HuH-7 (cell line): ENCODE measurements around the gene TUBB3.
A peak's percentile ranks its signal among the peaks of the same experiment; 100 is the strongest.
"Not testable (repeated sequence)": the region's sequence is repeated elsewhere in the genome, so short reads cannot be mapped to it uniquely, and the experiment has no call there.

Source experiments
- DNase-seq: peaks from one replicate; pipeline ENCODE4 v3.0.0; 2011; ENCODE audit warnings: low spot score

TUBB3 gene

DNA sequence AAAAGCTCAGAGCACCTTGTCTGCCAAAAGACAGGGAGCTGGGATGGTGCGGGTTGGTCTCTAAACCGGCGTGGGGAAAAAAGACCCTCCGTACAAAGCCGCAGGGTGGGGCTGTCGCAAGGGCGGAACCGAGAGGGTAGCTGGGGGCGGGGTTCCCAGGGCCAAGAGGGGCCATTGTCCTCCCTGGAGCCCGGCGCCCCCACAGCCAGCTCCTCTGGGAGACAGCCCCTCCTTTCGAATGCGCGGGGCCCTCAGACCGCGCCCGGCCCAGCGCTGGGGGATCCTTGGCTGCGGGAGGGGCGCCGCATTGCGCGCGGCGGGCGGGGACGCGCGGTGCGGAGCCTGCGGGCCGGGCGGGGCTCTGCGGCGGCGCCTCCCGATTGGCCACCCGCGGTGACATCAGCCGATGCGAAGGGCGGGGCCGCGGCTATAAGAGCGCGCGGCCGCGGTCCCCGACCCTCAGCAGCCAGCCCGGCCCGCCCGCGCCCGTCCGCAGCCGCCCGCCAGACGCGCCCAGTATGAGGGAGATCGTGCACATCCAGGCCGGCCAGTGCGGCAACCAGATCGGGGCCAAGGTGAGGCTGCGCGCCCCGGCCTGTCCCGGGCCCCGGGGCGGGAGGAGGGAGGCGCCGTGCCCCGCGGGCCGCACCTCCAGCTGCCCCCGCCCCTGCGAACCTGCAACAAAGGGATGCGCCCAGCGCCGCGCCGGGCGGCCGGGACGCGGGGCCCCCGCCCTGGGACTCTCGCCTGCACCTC, at the start of gene TUBB3:
TSS of gene TUBB3 (plus strand) at position 459 of the 756 bp plus-strand sequence. CDS start at position 519, 60 bp downstream.
- DNase-seq = peak; percentile 99

DNA sequence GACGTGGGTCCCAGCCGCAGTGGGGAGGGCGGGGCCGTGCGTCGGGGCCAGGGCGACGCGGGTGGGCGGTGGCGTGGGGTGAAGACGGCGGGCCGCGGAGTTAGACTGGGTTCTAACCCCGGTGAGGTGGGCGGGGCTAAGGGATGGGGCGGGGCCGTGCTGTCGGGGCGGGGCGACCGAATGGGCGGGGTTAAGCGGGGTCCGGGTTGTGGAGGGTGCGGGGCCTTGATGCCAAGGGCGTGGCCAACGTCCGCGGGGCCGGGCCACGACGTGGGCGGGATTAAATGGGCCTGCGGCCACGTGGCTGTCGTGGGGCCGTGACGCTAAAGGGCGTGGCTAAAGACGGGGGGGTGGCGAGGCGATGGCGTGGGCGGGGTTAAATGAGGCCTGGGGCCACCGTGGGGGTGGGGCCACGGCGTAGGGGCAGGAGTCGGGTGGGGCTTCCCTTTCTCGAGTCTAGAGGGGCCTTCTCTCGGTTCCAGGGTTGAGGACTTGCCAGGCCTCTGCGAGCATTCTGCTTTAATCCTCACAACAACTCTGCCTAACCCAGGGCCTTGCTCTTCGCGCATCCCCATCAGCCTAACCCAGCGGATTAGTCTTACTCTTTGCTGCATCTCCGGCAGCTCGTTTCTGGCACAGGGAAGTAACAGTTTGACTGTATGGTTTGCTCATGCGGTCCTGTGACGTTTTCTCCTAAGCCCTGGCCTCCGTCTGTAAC, 49.0 kb upstream of the TUBB3 start:
- DNase-seq = peak; percentile 97

DNA sequence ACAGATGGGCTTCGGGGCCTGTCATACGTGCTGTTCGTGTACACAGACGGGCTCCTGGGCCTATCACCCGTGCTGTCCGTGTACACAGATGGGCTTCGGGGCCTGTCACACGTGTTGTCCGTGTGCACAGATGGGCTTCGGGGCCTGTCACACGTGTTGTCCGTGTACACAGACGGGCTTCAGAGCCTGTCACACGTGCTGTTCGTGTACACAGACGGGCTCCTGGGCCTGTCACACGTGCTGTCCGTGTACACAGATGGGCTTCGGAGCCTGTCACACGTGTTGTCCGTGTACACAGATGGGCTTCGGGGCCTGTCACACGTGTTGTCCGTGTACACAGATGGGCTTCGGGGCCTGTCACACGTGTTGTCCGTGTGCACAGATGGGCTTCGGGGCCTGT, 44.0 kb upstream of the TUBB3 start:
- DNase-seq = not testable (repeated sequence)

DNA sequence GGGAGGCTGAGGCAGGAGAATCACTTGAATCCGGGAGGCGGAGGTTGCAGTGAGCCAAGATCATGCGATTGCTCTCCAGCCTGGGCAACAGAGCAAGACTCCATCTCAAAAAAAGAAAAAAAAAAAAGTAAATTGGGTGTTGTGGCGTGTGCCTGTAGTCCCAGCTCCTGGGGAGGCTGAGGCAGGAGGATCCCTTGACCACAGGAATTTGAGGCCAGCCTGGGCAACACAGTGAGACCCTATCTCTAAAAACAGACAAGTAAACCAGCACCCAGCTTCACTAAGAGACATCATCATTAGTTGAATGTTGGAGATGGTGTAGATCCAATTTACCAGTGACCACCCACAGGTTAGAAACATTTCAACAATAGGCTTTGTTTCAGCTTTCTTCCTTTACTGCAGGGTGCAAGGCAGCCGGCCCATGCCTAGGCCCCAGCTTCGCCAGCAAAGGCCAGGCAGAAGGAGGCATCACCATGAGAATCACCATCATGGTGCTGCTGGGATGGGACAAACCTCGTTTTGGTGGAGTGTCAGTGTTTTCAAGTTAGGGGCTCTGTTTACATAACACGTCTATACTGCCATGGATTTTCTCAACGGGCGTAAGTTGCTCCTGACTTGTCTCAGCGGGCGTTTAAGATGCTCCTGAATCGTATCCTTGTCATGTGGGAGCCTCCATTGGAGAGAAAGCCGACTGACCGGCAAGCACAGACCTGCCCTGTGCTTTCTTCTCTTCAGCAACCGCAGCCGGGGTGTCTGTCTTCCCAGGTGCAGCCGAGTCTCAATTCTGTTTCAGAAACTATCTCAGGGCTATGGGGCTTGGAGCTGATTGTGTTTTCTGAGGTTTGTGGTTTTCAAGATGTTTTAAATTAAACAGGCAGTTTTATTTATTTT, 42.4 kb upstream of the TUBB3 start:
- no peak for DNase-seq

DNA sequence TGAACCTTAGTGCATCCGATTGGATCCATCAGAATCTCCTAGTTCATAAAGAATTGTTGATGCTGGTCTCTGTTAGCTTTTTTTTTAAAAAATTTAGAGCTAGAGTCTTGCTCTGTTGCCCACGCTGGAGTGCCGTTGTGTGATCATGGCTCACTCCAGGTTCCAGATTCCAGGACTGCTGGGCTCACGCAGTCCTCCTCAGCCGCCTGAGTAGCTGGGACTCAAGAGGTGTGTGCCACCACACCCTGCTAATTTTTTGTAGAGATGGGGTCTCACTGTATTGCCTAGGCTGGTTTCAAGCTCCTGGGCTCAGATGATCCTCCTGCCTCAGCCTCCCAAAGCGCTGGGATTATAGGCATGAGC, 41.8 kb upstream of the TUBB3 start:
- no peak for DNase-seq

DNA sequence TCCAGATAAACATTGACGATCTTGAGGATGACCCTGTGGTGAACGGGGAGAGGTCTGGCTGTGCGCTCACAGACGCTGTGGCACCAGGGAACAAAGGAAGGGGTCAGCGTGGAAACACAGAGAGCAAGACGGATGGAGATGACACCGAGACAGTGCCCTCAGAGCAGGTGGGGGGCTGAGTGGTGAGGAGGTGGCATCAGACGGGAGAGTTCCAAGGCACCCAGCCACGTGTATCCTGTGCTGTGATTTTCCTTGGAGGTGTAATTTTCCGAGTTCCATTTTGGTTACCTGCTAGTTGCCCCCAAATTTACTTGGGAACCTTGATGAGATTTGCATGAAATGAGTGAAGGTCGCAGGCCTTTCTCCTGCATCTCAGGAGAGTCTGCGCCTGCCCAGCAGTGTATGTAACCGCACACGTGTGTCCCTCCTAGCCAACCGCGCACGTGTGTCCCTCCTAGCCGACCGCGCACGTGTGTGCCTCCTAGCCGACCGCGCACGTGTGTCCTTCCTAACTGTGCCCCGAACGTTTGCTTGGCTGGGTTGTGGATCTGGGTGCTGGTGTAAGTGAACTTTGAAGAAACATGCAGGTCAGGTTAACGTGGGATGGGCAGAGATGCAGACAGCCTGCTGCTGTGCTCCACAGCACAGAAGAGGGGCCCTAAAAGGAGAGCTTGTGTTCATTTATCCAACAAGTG, 39.6 kb upstream of the TUBB3 start:
- no peak for DNase-seq

DNA sequence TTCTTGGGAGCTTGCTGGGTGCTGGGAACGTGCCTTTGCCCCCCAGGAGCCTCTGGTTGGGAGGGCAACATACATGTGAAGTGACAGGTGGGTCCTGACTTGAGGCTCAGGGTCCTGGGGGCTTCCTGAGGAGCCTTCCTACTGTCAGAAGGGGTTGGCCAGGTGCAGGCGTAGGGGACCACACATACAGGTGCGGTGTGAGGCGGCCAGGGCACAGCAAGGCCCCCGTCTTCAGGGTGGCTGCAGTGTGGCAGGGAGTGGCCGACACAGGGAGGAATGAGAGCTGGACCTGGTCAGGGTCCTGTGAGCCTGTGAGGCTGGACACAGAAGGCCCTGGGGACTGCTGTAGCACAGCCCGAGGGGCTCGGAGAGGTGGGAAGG, 39.1 kb upstream of the TUBB3 start:
- no peak for DNase-seq

DNA sequence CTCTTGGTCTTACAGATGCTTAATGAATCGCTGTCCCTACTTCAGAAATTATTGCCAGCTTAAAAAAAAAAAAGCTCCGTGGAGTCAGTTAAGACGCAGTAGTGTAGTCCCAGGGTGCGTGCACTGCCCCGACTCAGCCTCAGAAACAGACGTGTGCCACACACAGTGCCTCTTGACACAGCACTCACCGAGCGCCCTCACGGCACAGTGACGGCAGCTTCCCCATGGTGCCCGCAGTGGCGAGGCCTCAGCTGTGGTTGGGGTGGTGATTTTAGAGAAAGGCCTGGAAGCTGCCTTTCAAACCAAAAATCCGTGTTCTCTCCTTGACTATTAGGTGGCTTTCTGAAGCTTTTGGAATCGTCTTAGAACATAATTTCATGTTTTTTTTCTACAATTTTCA, 35.9 kb upstream of the TUBB3 start:
- DNase-seq = no peak

DNA sequence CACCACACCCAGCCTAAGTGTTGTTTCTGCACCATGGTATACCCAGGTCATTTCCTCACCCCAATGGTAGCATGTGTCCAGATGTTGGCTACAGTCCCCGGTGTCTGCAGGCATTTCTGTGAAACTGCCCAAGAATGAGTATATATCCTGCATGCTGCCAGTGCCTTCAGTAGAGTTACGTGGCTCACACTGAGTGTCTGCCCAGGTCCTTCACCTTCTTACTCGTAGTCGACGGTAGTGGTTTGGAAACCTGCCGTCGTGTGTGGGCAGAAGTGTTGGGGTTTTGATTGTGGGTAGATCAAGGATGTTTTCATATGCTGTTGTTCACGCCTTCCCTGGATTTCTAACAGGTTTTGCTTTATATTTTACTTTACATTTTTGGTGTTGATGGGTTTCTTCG, 32.9 kb upstream of the TUBB3 start:
- no peak for DNase-seq

DNA sequence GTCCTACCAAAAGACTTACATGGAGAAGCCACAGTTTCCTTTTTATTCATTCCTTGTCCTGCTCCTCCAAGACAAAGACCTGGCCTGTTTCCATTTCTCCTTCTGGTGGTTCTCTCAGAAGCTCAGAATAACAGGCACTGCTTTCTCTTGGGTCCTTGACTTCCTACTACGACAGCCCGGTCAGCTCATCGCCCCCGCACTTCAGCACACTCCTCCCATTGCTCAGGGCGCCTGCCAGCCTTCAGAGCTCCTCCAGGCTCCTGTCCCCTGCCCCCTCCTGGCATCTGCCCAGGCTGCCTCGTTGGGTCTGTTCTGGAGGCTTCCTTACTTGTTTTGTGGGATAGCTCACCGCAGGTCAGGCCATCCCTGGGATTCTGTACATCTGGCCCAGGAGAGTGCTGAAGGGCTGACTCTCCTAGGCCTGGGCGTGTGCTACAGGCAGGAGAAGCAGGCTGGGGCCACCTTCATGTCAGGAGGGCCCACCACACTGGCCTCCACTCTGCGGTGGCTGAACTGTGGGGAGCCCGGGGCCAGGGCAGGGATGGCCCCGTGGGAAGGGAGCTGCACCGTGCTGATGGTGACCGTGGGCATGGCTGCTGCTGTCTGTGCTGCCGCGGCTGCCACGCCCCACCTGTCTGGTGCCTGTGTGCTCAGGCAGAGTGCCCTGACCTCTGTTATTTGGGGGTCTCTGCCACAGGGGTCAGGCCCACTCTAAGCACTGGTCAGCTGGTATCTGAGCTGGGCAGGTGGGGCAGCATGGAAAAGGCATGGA, 32.1 kb upstream of the TUBB3 start:
- no peak for DNase-seq

DNA sequence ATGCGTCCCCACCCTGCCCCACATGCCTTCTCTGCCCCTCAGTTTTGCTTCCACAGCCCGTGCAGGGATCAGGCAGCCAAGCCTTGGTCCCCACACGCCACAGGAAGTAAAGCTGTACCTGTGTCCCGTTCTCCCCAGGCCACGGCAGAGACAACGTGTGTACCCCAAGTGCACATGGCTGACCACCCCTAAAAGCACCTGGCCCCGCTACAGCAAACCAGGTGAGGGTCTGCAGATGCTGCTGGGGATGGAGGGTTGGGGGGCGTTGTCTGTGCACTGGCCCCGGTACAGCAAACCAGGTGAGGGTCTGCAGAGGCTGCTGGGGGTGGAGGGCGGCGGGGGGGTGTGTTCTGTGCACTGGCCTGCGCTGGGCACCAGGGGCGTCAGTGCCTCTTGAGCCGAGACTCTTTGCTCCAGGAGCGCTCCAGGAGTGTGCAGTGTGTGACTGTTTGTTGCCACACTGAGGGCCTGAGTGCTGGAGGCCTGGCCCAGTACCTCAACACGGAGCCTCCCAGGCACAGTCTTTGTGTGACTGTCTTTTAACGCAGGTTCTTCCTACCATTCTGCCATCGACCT, 31.0 kb upstream of the TUBB3 start:
- no peak for DNase-seq

DNA sequence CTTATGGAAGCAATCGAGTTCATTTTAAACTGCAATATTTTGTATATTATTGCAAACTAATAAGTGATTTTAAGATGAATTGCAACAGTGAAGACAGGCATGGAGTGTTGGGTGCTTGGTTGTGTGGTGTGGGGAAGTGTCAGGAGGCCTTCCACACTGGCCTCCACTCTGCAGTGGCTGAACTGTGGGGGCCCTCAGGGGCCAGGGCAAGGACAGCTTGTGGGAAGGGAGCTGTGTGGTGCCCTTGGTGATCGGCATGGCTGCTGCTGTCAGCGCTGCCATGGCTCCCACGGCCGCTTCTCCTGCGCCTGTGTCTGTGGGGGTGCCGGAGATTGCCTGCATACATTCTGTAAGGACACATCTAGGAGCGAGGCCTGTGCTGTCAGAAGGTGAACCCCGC, 30.5 kb upstream of the TUBB3 start:
- DNase-seq = no peak

DNA sequence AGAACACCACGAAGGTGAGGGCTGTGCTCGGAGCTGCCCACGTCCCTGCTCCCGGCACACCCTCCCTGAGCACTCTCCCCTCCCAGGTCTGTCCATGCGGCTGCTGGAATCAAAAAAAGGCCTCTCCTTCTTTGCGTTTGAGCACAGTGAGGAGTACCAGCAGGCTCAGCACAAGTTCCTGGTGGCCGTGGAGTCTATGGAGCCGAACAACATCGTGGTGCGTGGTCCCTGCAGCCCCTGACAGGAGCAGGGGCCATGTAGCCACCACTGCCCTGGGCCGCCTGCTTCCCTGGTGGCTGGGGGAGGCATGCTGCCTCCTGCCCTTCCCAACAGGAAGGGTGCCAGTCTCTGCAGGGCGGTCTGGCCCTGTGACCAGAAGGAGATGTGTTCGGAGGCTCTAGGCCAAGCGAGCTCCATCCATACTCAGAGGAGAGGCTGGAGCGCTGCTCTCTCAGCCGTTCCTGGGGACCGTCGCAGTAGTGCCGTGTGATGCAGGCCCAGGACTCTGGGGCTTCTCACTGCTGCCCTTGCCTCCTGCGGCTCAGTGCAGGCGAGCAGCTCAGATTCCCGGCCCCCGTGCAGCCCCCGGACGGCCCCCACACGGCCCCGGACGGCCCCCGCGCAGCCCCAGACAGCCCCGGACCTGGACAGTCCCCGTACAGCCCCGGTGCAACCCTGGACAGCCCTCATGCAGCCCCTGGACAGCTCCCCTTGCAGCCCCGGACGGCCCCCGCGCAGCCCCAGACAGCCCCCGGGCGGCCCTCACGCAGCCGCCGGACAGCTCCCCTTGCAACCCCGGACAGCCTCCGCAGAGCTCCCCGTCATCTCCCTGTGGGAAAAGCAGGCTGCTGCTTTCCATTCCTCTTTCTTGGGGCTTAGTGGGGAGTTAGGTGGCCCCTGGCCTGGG, 29.2 kb upstream of the TUBB3 start:
- DNase-seq = no peak

DNA sequence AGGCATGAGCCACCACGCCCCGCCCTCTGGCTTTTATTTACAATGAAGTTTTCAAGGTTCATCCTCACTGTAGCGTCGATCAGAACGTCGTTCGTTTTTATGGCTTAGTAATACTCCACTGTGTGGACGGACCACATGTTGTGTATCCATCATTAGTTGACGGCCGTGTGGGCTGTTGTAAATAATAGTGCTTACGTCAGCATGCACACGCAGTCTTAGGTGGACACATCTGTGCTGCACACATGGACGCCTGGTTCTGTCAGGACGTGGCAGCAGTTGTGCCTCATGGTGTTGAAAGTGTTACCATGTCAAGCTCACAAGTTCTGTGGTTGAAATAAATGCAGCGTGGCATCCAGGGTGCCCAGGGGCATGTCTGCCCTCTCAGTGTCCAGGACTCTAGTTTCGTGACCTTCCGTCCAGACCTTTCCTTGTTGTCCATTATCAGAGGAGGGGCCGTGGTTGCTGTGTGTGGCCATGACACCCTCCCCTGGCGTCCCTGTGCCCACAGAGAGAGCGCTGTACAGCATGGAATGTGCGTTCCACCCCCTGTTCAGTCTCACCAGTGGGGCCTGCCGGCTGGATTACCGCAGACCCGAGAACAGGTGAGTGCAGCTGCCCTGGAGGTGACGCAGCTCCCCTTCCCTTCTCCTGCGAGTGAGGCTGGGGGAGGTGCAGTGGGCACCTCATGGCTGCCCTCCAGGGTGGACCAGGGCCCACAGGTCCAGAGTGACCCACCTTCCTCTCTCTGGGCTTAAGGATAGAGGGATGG, 27.5 kb upstream of the TUBB3 start:
- no peak for DNase-seq

DNA sequence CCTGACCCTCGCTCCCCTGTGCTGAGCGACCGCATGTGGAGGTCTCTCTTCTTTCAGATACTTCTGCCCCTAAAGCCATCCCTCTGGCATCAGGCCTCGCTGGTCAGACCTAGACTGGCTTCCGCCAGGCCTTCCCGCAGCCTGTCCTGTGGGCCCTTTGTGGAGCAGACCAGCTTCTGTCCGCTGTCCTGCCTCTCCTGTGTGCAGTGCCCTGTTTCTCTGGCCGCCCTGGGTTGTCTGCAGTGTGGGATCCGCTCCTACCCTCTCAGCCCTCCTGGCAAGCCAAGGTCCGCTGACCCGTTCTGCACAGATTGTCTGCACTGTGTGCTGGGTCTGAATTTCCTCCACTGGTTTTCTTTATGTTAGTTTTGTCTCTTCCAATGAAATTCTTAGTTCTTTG, 25.9 kb upstream of the TUBB3 start:
- DNase-seq = no peak

DNA sequence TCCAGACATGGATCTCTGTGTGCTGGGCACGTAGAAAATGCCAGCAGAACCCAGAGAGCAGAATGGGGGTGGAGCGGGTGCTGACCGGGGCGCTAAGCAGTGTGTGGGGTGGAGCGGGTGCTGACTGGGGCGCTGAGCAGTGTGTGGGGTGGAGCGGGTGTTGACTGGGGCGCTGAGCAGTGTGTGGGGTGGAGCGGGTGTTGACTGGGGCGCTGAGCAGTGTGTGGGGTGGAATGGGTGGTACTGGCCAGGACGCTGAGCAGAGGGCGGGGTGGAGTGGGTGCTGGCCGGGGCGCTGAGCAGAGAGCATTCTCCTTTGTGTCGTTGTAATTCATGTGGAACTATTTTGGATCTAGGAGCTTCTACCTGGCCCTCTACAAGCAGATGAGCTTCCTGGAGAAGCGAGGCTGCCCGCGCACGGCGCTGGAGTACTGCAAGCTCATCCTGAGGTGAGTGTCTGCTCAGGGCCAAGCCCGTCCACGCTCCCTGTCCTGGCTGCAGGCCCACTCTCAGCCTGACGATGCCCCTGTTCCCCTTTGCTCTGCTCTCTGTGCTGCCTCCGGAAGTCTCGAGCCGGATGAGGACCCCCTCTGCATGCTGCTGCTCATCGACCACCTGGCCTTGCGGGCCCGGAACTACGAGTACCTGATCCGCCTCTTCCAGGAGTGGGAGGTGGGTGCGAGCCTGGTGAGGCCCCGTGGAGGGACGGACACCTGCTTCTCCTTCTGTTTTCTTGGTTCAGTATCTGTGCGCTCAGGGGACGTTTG, 24.8 kb upstream of the TUBB3 start:
- DNase-seq = no peak

DNA sequence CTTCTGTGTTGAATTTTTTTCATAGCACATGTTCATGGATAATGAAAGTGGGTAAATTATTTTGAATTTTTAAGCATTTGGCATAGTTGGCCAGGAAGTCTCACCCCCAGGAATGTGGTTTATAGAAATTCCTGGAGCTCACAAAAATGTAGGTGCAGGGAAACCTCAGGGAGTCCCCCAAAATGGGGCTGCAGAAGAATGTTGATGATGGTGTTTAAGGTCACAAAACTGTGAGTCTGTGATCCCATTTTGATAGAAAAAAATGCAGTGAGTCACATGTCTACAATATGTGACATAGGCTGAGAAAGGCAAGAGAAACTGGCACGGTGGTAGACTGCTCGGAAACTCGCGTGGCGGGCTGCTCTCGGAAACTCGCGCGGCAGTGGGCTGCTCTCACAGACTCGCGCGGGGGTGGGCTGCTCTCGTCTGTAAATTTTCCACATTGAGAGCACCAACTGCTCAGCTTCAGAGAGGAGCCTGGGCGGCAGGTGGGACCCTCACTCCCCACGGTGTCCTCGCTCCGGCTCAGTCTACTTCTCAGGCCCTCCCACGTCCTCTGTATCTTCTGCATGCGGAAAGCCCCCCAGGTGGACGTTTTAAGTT, 23.2 kb upstream of the TUBB3 start:
- no peak for DNase-seq

DNA sequence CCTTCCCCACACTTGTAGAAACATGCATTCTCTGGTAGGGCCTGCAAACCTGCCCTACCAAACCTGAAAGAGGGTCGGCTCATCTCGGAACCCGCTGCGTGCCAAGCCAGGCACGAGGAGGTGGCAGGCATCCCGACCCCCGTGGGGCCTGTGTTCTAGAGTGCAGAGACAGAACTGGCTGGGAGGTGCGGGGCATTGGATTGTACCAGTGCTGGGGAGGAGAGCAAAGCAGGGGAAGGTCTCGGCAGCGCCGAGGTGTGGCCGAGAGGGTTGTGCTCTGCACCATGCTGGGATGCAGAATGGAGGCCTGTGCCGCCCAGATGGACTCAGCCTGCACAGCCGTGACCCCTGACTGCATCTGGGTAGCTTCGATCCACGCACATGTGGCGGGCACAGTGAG, 22.3 kb upstream of the TUBB3 start:
- no peak for DNase-seq
